LHCN-M2 (cell line): ENCODE measurements around the gene PPP1R36. TPM values are rescaled to one million over a fixed set of nuclear protein-coding genes. Genes with fewer than 3 reads are reported as not detected.
"Not testable (repeated sequence)": the region's sequence is repeated elsewhere in the genome, so short reads cannot be mapped to it uniquely, and the experiment has no call there.

Experiments
- DNase-seq: peaks from one replicate; pipeline ENCODE4 v3.0.0-alpha.2; 2012; ENCODE audit warnings: low read depth
- polyA plus RNA-seq: library from polyadenylated mRNA; unstranded; fragments of >200 nt; gene quantifications from one replicate; pipeline ENCODE4 v1.2.1, GENCODE V29; 2012; ENCODE audit warnings: missing spikeins
- total RNA-seq: library from RNA; depleted of rRNA; stranded (reverse); fragments of >200 nt; gene quantifications from 2 replicates; pipeline ENCODE4 v1.2.3, GENCODE V29; 2014; rRNA removed

Gene PPP1R36
- 0.58 and 1.1 TPM in 2 replicates for total RNA-seq
- polyA plus RNA-seq: 0.78 TPM

- DNase-seq: no peak
These were observed at the start of gene PPP1R36 for GRCh38 chr14:64549791-64550620. PPP1R36 (plus strand) TSS chr14:64549961; CDS start chr14:64549998, 37 bp downstream.

GRCh38 chr14:64500088-64500487, 49.7 kb upstream of the PPP1R36 start:
- DNase-seq: no peak

- peak; percentile 84 for DNase-seq
These were observed 48.2 kb upstream of the PPP1R36 start for GRCh38 chr14:64501411-64502171.

GRCh38 chr14:64502456-64502855, 47.3 kb upstream of the PPP1R36 start:
- DNase-seq: no peak

GRCh38 chr14:64502887-64503433, 46.8 kb upstream of the PPP1R36 start:
- no peak for DNase-seq

GRCh38 chr14:64503434-64504309, 46.1 kb upstream of the PPP1R36 start, which contains the start of gene ZBTB25:
ZBTB25 (minus strand) TSS chr14:64503838; CDS start chr14:64490533, 13,305 bp downstream.
- peak; percentile 91 for DNase-seq

GRCh38 chr14:64504310-64504896, 45.4 kb upstream of the PPP1R36 start, which contains the start of gene ZBTB1:
ZBTB1 (plus strand) TSS chr14:64504770; CDS start chr14:64521505, 16,735 bp downstream.
- DNase-seq: peak; percentile 81

- DNase-seq: peak; percentile 85
These were observed 44.6 kb upstream of the PPP1R36 start for GRCh38 chr14:64504897-64505794.

- no peak for DNase-seq
These were observed 43.0 kb upstream of the PPP1R36 start for GRCh38 chr14:64506721-64507120.

- peak; percentile 53 for DNase-seq
These were observed 42.2 kb upstream of the PPP1R36 start for GRCh38 chr14:64507376-64508156.

GRCh38 chr14:64508215-64508776, 41.5 kb upstream of the PPP1R36 start:
- no peak for DNase-seq

- DNase-seq: no peak
These were observed 40.7 kb upstream of the PPP1R36 start for GRCh38 chr14:64509036-64509435.

GRCh38 chr14:64510825-64511671, 38.7 kb upstream of the PPP1R36 start:
- DNase-seq: peak; percentile 65

GRCh38 chr14:64513271-64513670, 36.5 kb upstream of the PPP1R36 start:
- DNase-seq: no peak

- no peak for DNase-seq
These were observed 34.7 kb upstream of the PPP1R36 start for GRCh38 chr14:64515053-64515452.

- DNase-seq: no peak
These were observed 32.8 kb upstream of the PPP1R36 start for GRCh38 chr14:64516969-64517368.

GRCh38 chr14:64517667-64518066, 32.1 kb upstream of the PPP1R36 start:
- DNase-seq: not testable (repeated sequence)
